ENCODE data around the gene SLC44A3. TPM values are rescaled to one million over a fixed set of nuclear protein-coding genes. Genes with fewer than 3 reads are reported as not detected.

SLC44A3 gene
- total and polyA plus RNA-seq, 7 donors: 1.2 to 28.5 (median 4.7) TPM

DNA sequence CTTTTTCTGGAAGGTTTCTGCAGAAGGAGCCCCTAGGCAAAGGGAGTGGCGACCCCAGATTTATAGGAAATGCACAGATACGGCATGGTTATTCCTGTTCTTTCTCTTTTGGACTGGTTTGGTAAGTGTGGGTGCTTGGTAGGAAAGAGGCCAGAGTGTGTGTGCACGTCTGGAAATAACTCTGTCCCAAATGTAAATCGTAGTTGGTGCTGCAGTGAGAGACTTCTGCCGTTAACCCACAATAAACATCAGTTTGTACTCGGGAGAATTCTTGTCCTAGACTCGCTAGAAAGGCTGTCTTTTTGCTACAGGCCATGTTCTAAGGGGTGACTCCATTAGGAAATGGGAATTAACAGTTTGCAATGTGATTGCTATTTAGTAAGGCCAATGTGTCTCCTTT, 779 bp downstream of the SLC44A3 start:
- TF ChIP-seq POLR2AphosphoS5 (IDR thresholded peaks at IDR 0.05): no peak
- TF ChIP-seq POLR2A (IDR thresholded peaks at IDR 0.05): no peak
- no peak for TF ChIP-seq EP300 (IDR thresholded peaks at IDR 0.05)
- TF ChIP-seq, protein P1, sequence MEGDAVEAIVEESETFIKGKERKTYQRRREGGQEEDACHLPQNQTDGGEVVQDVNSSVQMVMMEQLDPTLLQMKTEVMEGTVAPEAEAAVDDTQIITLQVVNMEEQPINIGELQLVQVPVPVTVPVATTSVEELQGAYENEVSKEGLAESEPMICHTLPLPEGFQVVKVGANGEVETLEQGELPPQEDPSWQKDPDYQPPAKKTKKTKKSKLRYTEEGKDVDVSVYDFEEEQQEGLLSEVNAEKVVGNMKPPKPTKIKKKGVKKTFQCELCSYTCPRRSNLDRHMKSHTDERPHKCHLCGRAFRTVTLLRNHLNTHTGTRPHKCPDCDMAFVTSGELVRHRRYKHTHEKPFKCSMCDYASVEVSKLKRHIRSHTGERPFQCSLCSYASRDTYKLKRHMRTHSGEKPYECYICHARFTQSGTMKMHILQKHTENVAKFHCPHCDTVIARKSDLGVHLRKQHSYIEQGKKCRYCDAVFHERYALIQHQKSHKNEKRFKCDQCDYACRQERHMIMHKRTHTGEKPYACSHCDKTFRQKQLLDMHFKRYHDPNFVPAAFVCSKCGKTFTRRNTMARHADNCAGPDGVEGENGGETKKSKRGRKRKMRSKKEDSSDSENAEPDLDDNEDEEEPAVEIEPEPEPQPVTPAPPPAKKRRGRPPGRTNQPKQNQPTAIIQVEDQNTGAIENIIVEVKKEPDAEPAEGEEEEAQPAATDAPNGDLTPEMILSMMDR (IDR thresholded peaks at IDR 0.05): no peak
- DNase-seq: no peak
- no peaks in the 10 kb centered on the region for H3K36me3 ChIP-seq
- intact Hi-C loops (cut with DNase I): no loop called here
- H3K4me3 ChIP-seq: peak overlapping the region in 3 of 4 donors; percentile 55 to 69 (median 64)
- H3K9me3 ChIP-seq: no peaks in the 10 kb centered on the region
- peaks cover 0 to 11% (median 5%) of the 10 kb centered on the region in 4 donors for H3K4me1 ChIP-seq
- no peak overlapping the region for H3K27ac ChIP-seq
- H3K27me3 ChIP-seq: peaks cover 0 to 4% (median 0%) of the 10 kb centered on the region in 3 donors
- 11 to 34% methylated on average over 7 of the region's 7 CpGs for WGBS, 2 donors

DNA sequence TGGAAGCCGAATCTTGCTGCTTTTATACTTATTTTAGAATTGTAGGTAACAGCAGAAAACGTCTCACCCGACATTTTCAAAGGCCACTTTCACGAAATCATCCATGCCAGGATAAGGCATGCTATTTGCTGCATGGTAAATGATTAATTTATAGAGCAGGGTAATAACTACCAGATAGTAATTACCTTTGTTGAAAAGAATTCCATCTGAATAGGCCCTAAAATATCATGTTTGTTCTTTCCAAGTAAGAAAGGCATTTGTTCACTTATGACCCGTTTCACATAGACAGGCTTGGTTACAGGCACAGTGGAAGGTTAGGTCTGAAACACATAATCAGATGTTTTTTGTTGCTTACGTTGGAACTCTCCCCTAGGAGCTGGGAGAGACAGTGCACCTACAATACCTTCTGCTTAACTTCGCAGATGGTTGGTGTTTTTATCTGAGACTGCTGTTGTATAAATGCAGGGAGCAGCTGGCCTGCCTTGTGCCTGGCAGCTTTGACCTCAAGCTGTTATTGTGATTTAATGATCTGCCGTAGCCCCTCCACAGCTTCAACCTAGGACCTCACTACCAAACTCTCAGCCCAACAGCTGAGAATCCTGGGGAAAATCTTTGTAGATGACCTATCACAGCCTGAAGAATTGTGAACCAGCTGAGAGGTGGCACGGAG, 1.6 kb downstream of the SLC44A3 start:
- Histone ChIP-seq H3K4me3 (no peak overlapping the region), H3K36me3 (no peaks in the 10 kb centered on the region), H3K27ac (no peak overlapping the region), H3K27me3 (peaks cover 0 to 4% (median 0%) of the 10 kb centered on the region in 3 donors), H3K4me1 (peaks cover 0 to 11% (median 5%) of the 10 kb centered on the region in 4 donors), H3K9me3 (no peaks in the 10 kb centered on the region)
- intact Hi-C loops (cut with DNase I): no loop called here
- TF ChIP-seq POLR2A (IDR thresholded peaks at IDR 0.05) (no peak), POLR2AphosphoS5 (IDR thresholded peaks at IDR 0.05) (no peak), EP300 (IDR thresholded peaks at IDR 0.05) (no peak)
- TF ChIP-seq, protein P1 (IDR thresholded peaks at IDR 0.05): no peak
- WGBS, 2 donors: 19 to 69% methylated on average over 9 of the region's 9 CpGs
- no peak for DNase-seq

DNA sequence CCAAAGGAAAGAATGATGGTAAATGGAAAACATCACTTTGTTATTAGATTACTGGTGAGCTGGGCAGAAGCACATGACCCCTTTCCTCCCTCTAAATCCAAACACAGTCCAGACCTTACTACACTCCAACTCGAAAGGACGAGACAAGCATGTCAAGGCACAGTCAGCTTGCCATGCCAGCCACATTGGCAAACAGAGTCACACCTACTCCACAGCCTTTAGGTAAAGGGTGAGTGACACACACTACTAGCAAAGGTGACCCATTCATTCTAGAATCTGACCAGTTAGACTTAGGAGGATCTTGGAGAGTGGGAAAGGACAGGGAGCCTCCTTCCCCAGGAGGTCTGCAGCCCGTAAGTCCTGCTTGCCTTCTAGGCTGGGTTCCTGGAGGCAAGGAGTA, 3.0 kb downstream of the SLC44A3 start:
- H3K4me1 ChIP-seq: peaks cover 0 to 11% (median 5%) of the 10 kb centered on the region in 4 donors
- intact Hi-C loops (cut with DNase I): no loop called here
- H3K27me3 ChIP-seq: peaks cover 0 to 4% (median 0%) of the 10 kb centered on the region in 3 donors
- WGBS, 2 donors: 28 to 71% methylated on average over 3 of the region's 3 CpGs
- H3K27ac ChIP-seq: no peak overlapping the region
- TF ChIP-seq POLR2A (IDR thresholded peaks at IDR 0.05) (no peak), EP300 (IDR thresholded peaks at IDR 0.05) (no peak), POLR2AphosphoS5 (IDR thresholded peaks at IDR 0.05) (no peak)
- TF ChIP-seq, protein P1 (IDR thresholded peaks at IDR 0.05): no peak
- H3K4me3 ChIP-seq: no peak overlapping the region
- H3K36me3 ChIP-seq: no peaks in the 10 kb centered on the region
- no peak for DNase-seq
- no peaks in the 10 kb centered on the region for H3K9me3 ChIP-seq

DNA sequence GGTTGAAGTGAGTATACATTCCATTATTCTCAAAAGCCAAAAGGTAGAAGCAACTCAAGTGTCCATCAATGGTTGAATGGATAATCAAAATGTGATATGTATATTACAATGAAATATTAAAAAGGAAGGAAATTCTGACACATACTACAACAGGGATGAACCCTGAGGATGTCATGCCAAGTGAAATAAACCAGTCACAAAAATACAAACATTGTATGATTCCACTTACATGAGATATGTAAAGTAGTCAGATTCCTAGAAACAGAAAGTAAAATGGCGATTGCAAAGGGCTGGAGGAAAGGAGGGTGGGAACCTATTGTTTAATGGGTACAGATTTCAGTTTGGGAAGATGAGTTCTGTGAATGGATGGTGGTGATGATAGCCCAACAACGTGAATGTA, 5.8 kb downstream of the SLC44A3 start:
- no peaks in the 10 kb centered on the region for H3K9me3 ChIP-seq
- H3K27ac ChIP-seq: no peak overlapping the region
- WGBS, 2 donors: 88 to 89% methylated on average over 2 of the region's 2 CpGs
- no peaks in the 10 kb centered on the region for H3K4me1 ChIP-seq
- DNase-seq: no peak
- intact Hi-C loops (cut with DNase I): no loop called here
- no peak for TF ChIP-seq EP300 (IDR thresholded peaks at IDR 0.05)
- TF ChIP-seq, protein P1 (IDR thresholded peaks at IDR 0.05): no peak
- no peak for TF ChIP-seq POLR2A (IDR thresholded peaks at IDR 0.05)
- no peak for TF ChIP-seq POLR2AphosphoS5 (IDR thresholded peaks at IDR 0.05)
- no peaks in the 10 kb centered on the region for H3K36me3 ChIP-seq
- no peak overlapping the region for H3K4me3 ChIP-seq
- H3K27me3 ChIP-seq: no peaks in the 10 kb centered on the region

DNA sequence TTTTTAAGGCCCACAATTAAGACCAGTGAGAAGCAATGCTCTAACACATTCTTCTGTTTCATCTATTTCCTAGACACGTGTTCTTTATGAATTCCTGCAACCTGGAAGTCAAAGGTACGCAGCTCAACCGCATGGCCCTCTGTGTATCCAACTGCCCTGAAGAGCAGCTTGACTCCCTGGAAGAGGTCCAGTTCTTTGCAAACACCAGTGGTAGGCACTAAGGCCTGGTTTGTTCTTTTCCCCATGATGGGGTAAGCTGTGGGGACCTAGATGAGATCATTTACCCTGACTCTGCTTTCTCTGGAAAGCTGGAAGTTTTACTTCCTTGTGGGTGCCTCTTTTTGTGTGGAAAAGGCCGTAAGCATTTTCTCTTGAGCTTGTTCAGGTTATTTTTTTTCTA, 7.3 kb downstream of the SLC44A3 start:
- 90 to 91% methylated on average over 4 of the region's 4 CpGs for WGBS, 2 donors
- no peak overlapping the region for H3K4me3 ChIP-seq
- no peaks in the 10 kb centered on the region for H3K36me3 ChIP-seq
- no peak overlapping the region for H3K27ac ChIP-seq
- no peak for TF ChIP-seq POLR2AphosphoS5 (IDR thresholded peaks at IDR 0.05)
- TF ChIP-seq EP300 (IDR thresholded peaks at IDR 0.05): no peak
- TF ChIP-seq, protein P1 (IDR thresholded peaks at IDR 0.05): no peak
- no peak for TF ChIP-seq POLR2A (IDR thresholded peaks at IDR 0.05)
- H3K27me3 ChIP-seq: no peaks in the 10 kb centered on the region
- intact Hi-C loops (cut with DNase I): no loop called here
- H3K9me3 ChIP-seq: no peaks in the 10 kb centered on the region
- no peak for DNase-seq
- no peaks in the 10 kb centered on the region for H3K4me1 ChIP-seq
